ENCODE data around the gene PABPN1.

The PABPN1 gene

GRCh38 chr14:23358042-23358441 lies 36.8 kb downstream of the PABPN1 start:
- no peak for DNase-seq (ENCODE audit: low read depth in 2 of 2)

GRCh38 chr14:23358553-23359166 lies 37.4 kb downstream of the PABPN1 start:
- no peak for DNase-seq (ENCODE audit: low read depth in 2 of 2)

GRCh38 chr14:23359167-23359626 lies 37.9 kb downstream of the PABPN1 start:
- DNase-seq (ENCODE audit: low read depth in 2 of 2) = no peak

- no peak for DNase-seq (ENCODE audit: low read depth in 2 of 2)
Measured at GRCh38 chr14:23359722-23360447, 38.6 kb downstream of the PABPN1 start.

GRCh38 chr14:23360496-23360895 lies 39.2 kb downstream of the PABPN1 start:
- no peak for DNase-seq (ENCODE audit: low read depth in 2 of 2)

- no peak for DNase-seq (ENCODE audit: low read depth in 2 of 2)
Measured at GRCh38 chr14:23361320-23361719, 40.1 kb downstream of the PABPN1 start.

- DNase-seq (ENCODE audit: low read depth in 2 of 2) = no peak
Measured at GRCh38 chr14:23361763-23362162, 40.5 kb downstream of the PABPN1 start.

- no peak for DNase-seq (ENCODE audit: low read depth in 2 of 2)
Measured at GRCh38 chr14:23362200-23362599, 40.9 kb downstream of the PABPN1 start.

GRCh38 chr14:23364164-23365035 lies 43.1 kb downstream of the PABPN1 start:
- DNase-seq (ENCODE audit: low read depth in 2 of 2) = no peak

- DNase-seq (ENCODE audit: low read depth in 2 of 2) = no peak
Measured at GRCh38 chr14:23365036-23365731, 43.9 kb downstream of the PABPN1 start, which contains the start of gene EFS. TSS of gene EFS (minus strand) at chr14:23365172. CDS start at chr14:23365025, 147 bp downstream.

- DNase-seq (ENCODE audit: low read depth in 2 of 2) = no peak
Measured at GRCh38 chr14:23365732-23366425, 44.6 kb downstream of the PABPN1 start.

GRCh38 chr14:23366426-23366921 lies 45.2 kb downstream of the PABPN1 start:
- DNase-seq (ENCODE audit: low read depth in 2 of 2) = no peak

- DNase-seq (ENCODE audit: low read depth in 2 of 2) = no peak
Measured at GRCh38 chr14:23370221-23370620, 49.0 kb downstream of the PABPN1 start.

GRCh38 chr14:23371865-23372264 lies 50.6 kb downstream of the PABPN1 start:
- DNase-seq (ENCODE audit: low read depth in 2 of 2) = no peak

GRCh38 chr14:23372509-23372908 lies 51.3 kb downstream of the PABPN1 start, which contains the start of gene IL25:
TSS of gene IL25 (plus strand) at chr14:23372809.
- no peak for DNase-seq (ENCODE audit: low read depth in 2 of 2)

- no peak for DNase-seq (ENCODE audit: low read depth in 2 of 2)
Measured at GRCh38 chr14:23373041-23373440, 51.8 kb downstream of the PABPN1 start.
